Measurements from ENCODE around the gene TMSB15C.

Gene TMSB15C

GRCh38 chrX:104045642-104046041 is 30.4 kb downstream of the TMSB15C start:
- no peak for DNase-seq (ENCODE audit: low spot score)

- no peak for DNase-seq (ENCODE audit: low spot score)
These were observed 35.0 kb downstream of the TMSB15C start for GRCh38 chrX:104041003-104041402.

- DNase-seq (ENCODE audit: low spot score) = no peak
These were observed 36.1 kb downstream of the TMSB15C start, which contains the start of gene H2BW2 for GRCh38 chrX:104039689-104040505. TSS of gene H2BW2 (plus strand) at chrX:104039956. CDS start at chrX:104039995, 39 bp downstream.
